A673 (cell line): ENCODE measurements around the gene PKLR. TPM values are rescaled to one million over a fixed set of nuclear protein-coding genes. Genes with fewer than 3 reads are reported as not detected.

Experiments used
- BruUV-seq: library from RNA; stranded (reverse); fragments of 400-500 nt; replicated peaks from 2 replicates; lab custom pipeline; 2021; lab: Mats Ljungman, UMichigan
- CTCF ChIA-PET: fragments of 300-600 bp; sonication (Branson Sonifier 250); formaldehyde crosslinking; loops from one replicate; lab custom pipeline; 2022; ENCODE audit warnings: antibody characterized with exemption; lab: Charles Lee
- POLR2A ChIA-PET: fragments of 300-600 bp; sonication (Branson Sonifier 250); formaldehyde crosslinking; loops from one replicate; lab custom pipeline; 2022; ENCODE audit warnings: antibody characterized with exemption; ENCODE audit not compliant: low non-redundant PET; lab: Charles Lee
- DNase-seq: peaks from one replicate; pipeline ENCODE4 v3.0.0-alpha.2; 2015; ENCODE audit warnings: low spot score
- H3K27ac ChIP-seq: fragments of 200-600 bp; sonication (generic); 2 replicates; pipeline ENCODE4 v1.5.1; 2016; ENCODE audit warnings: mixed run types, low read depth, mild to moderate bottlenecking, mixed read lengths, antibody characterized with exemption, low read length; ENCODE audit not compliant: poor library complexity, severe bottlenecking
- H3K27me3 ChIP-seq: fragments of 200-600 bp; sonication (generic); replicated peaks from 2 replicates; pipeline ENCODE4 v1.6.1; 2017; ENCODE audit warnings: mixed run types, low read depth, mild to moderate bottlenecking, mixed read lengths, antibody characterized with exemption, low read length; ENCODE audit not compliant: insufficient read depth, poor library complexity
- H3K36me3 ChIP-seq: fragments of 200-600 bp; sonication (generic); 2 replicates; pipeline ENCODE4 v1.6.1; 2016; ENCODE audit warnings: mixed run types, mild to moderate bottlenecking, mixed read lengths, antibody characterized with exemption, low read length; ENCODE audit not compliant: insufficient read depth, poor library complexity, severe bottlenecking
- H3K4me1 ChIP-seq: fragments of 200-600 bp; sonication (generic); 2 replicates; pipeline ENCODE4 v1.6.1; 2017; ENCODE audit warnings: mixed run types, mild to moderate bottlenecking, mixed read lengths, antibody characterized with exemption, low read length; ENCODE audit not compliant: insufficient read depth, poor library complexity, severe bottlenecking
- H3K4me3 ChIP-seq: fragments of 200-600 bp; sonication (generic); 2 replicates; pipeline ENCODE4 v1.5.1; 2016; ENCODE audit warnings: low read depth, mixed run types, mild to moderate bottlenecking, mixed read lengths, low read length; ENCODE audit not compliant: poor library complexity, severe bottlenecking
- H3K9me3 ChIP-seq: fragments of 200-600 bp; sonication (generic); 2 replicates; pipeline ENCODE4 v1.6.1; 2016; ENCODE audit warnings: mixed run types, low read depth, mild to moderate bottlenecking, mixed read lengths, antibody characterized with exemption, low read length; ENCODE audit not compliant: poor library complexity, severe bottlenecking
- EZH2 ChIP-seq: fragments of 200-600 bp; sonication (generic); IDR thresholded peaks from 2 replicates; pipeline ENCODE4 v1.6.1; 2017; ENCODE audit warnings: borderline replicate concordance, low read depth, mild to moderate bottlenecking, mixed read lengths, antibody characterized with exemption, low read length; ENCODE audit not compliant: poor library complexity, severe bottlenecking
- intact Hi-C: fragments of 100-400 bp; cut with micrococcal nuclease; formaldehyde crosslinking; loops from one replicate; pipeline ENCODE4 v1.10.0; 2022; ENCODE audit not compliant: unreplicated experiment
- total RNA-seq: library from RNA; stranded (reverse); gene quantifications from 2 replicates; pipeline ENCODE4 v1.2.3, GENCODE V29; 2021
- TF ChIP-seq, protein P1 (sequence below): fragments of 300-800, 200-600 bp; sonication (generic); conservative IDR thresholded peaks from 2 replicates; pipeline ENCODE4 v1.5.1; 2017; ENCODE audit warnings: low read depth, mild to moderate bottlenecking, antibody characterized with exemption, low read length, moderate library complexity, mixed read lengths

Gene PKLR
- total RNA-seq, 1 experiment from 2014 or later: not detected

DNA sequence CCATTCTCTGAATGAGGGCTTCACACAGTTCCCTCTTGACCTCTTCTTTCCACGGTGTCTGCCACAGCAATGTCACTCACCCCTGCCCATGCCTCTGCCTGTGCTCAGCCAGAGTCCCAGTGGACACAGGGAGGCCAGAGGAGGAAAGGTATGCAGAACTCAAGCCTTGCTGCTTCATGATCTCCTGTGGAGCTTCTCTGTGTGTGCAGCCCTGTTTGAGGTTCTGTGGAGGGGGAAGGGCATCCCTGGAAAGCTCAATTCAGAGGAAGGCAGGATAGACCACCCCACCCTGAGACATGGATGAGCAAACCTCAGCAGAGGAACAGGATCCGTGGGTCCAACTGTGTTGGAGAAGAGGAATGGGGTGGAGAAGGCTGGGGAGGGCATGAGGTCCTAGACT lies 22.0 kb downstream of the PKLR start:
- ChIA-PET POLR2A (no interaction called here), CTCF (interaction anchor here (0.5 kb wide), 1 partner anchor 45 kb away, joined by 6 read pairs; no protein-coding TSS in a partner anchor)
- Histone ChIP-seq H3K9me3 (no peaks in the 10 kb centered on the region), H3K4me3 (no peak overlapping the region), H3K36me3 (no peaks in the 10 kb centered on the region), H3K4me1 (peaks cover 16% of the 10 kb centered on the region), H3K27me3 (no peaks in the 10 kb centered on the region), H3K27ac (no peak overlapping the region)
- intact Hi-C loops: no loop called here
- no peak for TF ChIP-seq EZH2
- TF ChIP-seq, protein P1, sequence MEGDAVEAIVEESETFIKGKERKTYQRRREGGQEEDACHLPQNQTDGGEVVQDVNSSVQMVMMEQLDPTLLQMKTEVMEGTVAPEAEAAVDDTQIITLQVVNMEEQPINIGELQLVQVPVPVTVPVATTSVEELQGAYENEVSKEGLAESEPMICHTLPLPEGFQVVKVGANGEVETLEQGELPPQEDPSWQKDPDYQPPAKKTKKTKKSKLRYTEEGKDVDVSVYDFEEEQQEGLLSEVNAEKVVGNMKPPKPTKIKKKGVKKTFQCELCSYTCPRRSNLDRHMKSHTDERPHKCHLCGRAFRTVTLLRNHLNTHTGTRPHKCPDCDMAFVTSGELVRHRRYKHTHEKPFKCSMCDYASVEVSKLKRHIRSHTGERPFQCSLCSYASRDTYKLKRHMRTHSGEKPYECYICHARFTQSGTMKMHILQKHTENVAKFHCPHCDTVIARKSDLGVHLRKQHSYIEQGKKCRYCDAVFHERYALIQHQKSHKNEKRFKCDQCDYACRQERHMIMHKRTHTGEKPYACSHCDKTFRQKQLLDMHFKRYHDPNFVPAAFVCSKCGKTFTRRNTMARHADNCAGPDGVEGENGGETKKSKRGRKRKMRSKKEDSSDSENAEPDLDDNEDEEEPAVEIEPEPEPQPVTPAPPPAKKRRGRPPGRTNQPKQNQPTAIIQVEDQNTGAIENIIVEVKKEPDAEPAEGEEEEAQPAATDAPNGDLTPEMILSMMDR: no peak
- DNase-seq: no peak
- BruUV-seq: no TSS peak

- Histone ChIP-seq H3K4me1 (peaks cover 19% of the 10 kb centered on the region), H3K4me3 (peak overlapping the region; percentile 73), H3K9me3 (no peaks in the 10 kb centered on the region), H3K36me3 (no peaks in the 10 kb centered on the region), H3K27ac (no peak overlapping the region), H3K27me3 (no peaks in the 10 kb centered on the region)
- TF ChIP-seq EZH2: no peak
- ChIA-PET POLR2A (no interaction called here), CTCF (no interaction called here)
- DNase-seq: no peak
- intact Hi-C loops: no loop called here
- no TSS peak for BruUV-seq
These were observed 22.5 kb downstream of the PKLR start for GRCh38 chr1:155278689-155279160.

DNA sequence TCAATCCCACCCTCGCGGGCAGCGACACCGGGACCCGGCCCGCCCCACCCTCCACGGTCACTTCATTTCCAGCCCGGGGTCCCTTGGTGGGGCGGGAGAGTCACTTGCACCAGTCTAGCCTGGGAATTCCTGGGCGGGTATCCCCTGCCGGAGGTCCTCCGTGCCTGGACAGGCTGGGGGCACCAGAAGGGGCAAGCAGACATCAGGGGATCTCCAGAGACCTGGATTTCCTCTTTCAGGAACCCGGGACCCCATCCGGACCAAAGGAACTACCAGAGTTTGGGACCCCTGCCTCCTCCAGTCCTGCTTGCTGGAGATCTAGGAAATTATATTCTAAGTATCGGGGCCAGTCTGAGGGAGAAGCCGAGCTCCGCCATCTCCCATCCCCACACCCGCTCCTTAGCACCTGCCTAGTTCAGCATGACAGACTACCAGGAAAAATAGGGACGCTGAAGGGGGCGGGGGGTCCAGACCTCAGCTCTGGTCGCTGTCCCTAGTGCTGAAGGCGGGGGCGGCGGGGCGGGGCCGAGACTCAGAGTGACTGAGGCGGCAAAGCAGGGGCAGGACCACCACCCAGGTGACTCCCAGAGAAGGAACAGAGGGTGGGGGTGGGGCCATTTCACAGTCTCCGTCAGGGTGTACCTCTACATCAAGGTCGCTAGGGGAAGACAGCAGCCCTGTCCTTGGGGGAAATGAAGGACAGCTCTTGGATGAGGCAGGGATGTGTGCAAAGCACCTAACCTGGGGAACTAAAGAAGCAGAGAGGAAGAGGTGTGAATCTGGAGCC lies 23.1 kb downstream of the PKLR start:
- H3K27me3 ChIP-seq: no peaks in the 10 kb centered on the region
- no peaks in the 10 kb centered on the region for H3K36me3 ChIP-seq
- H3K4me1 ChIP-seq: peaks cover 21% of the 10 kb centered on the region
- H3K9me3 ChIP-seq: no peaks in the 10 kb centered on the region
- TF ChIP-seq, protein P1: peak; percentile 39; the same call in 1 of the 2 replicates
- TF ChIP-seq EZH2: no peak
- intact Hi-C loops: loop anchor here (1.0 to 2.0 kb wide), 3 partner anchors 28 to 51 kb away; no protein-coding TSS in a partner anchor
- no peak overlapping the region for H3K27ac ChIP-seq
- ChIA-PET POLR2A (no interaction called here), CTCF (no interaction called here)
- no TSS peak for BruUV-seq
- H3K4me3 ChIP-seq: peak overlapping the region; percentile 73
- DNase-seq: peak; percentile 64
